ENCODE measurements around the gene ZER1. TPM values are rescaled to one million over a fixed set of nuclear protein-coding genes. Genes with fewer than 3 reads are reported as not detected.

Gene ZER1
- total RNA-seq, 1 experiment from 2014 or later, result 28.6 TPM

GRCh38 chr9:128805661-128806060, 33.9 kb upstream of the ZER1 start:
- DNase-seq, result no peak
- H3K36me3 ChIP-seq (ENCODE audit: control insufficient read depth, insufficient read depth, low read length), result no peaks in the 10 kb centered on the region; the same call in 1 of the 2 replicates

GRCh38 chr9:128802482-128802881, 30.8 kb upstream of the ZER1 start:
- peaks cover 27% of the 10 kb centered on the region for H3K36me3 Mint-ChIP-seq (ENCODE audit: insufficient read depth, unreplicated experiment)
- no peaks in the 10 kb centered on the region; the same call in 1 of the 2 replicates for H3K36me3 ChIP-seq (ENCODE audit: control insufficient read depth, insufficient read depth, low read length)
- CTCF ChIA-PET, result no interaction called here

More at GRCh38 chr9:128805661-128806060, 33.9 kb upstream of the ZER1 start:
- ChIA-PET CTCF (no interaction called here), POLR2A (no interaction called here)
- no peaks in the 10 kb centered on the region for H3K9me3 ChIP-seq
- H3K4me1 Mint-ChIP-seq (ENCODE audit: low read depth, unreplicated experiment), result no peaks in the 10 kb centered on the region
- no peak overlapping the region for H3K4me3 ChIP-seq (ENCODE audit: low read depth, low read length)
- no peaks in the 10 kb centered on the region for H3K27me3 Mint-ChIP-seq (ENCODE audit: insufficient read depth, unreplicated experiment)
- H3K27me3 ChIP-seq (replicated peaks; ENCODE audit: control insufficient read depth, insufficient read depth, low read length), result no peaks in the 10 kb centered on the region
- H3K4me3 Mint-ChIP-seq (ENCODE audit: unreplicated experiment), result no peak overlapping the region
- BruUV-seq (replicated peaks), result no TSS peak
- intact Hi-C loops (cut with micrococcal nuclease; ENCODE audit: unreplicated experiment), result no loop called here
- TF ChIP-seq CTCF (IDR thresholded peaks at IDR 0.05; ENCODE audit: insufficient read depth in 1 of 2, low read depth in 1 of 2, low read length in 1 of 2, severe bottlenecking in 1 of 2, unreplicated experiment in 1 of 2), result no peak
- no peaks in the 10 kb centered on the region for H3K4me1 ChIP-seq
- no peaks in the 10 kb centered on the region for H3K9me3 Mint-ChIP-seq (ENCODE audit: unreplicated experiment)
- H3K36me3 Mint-ChIP-seq (ENCODE audit: insufficient read depth, unreplicated experiment), result peaks cover 24% of the 10 kb centered on the region
- no peak overlapping the region for H3K27ac Mint-ChIP-seq (ENCODE audit: unreplicated experiment)

GRCh38 chr9:128800061-128800460, 28.3 kb upstream of the ZER1 start:
- Histone ChIP-seq H3K4me1 (no peaks in the 10 kb centered on the region), H3K27me3 (replicated peaks; ENCODE audit: control insufficient read depth, insufficient read depth, low read length) (no peaks in the 10 kb centered on the region), H3K9me3 (no peaks in the 10 kb centered on the region), H3K4me3 (ENCODE audit: low read depth, low read length) (no peak overlapping the region), H3K36me3 (ENCODE audit: control insufficient read depth, insufficient read depth, low read length) (no peaks in the 10 kb centered on the region)
- no peaks in the 10 kb centered on the region for H3K27me3 Mint-ChIP-seq (ENCODE audit: insufficient read depth, unreplicated experiment)
- no peak overlapping the region for H3K27ac Mint-ChIP-seq (ENCODE audit: unreplicated experiment)
- ChIA-PET POLR2A (no interaction called here), CTCF (no interaction called here)
- peaks cover 26% of the 10 kb centered on the region for H3K36me3 Mint-ChIP-seq (ENCODE audit: insufficient read depth, unreplicated experiment)
- TF ChIP-seq CTCF (IDR thresholded peaks at IDR 0.05; ENCODE audit: insufficient read depth in 1 of 2, low read depth in 1 of 2, low read length in 1 of 2, severe bottlenecking in 1 of 2, unreplicated experiment in 1 of 2), result no peak
- no TSS peak for BruUV-seq (replicated peaks)
- H3K4me1 Mint-ChIP-seq (ENCODE audit: low read depth, unreplicated experiment), result no peaks in the 10 kb centered on the region
- H3K4me3 Mint-ChIP-seq (ENCODE audit: unreplicated experiment), result no peak overlapping the region
- DNase-seq, result no peak
- intact Hi-C loops (cut with micrococcal nuclease; ENCODE audit: unreplicated experiment), result no loop called here
- H3K9me3 Mint-ChIP-seq (ENCODE audit: unreplicated experiment), result no peaks in the 10 kb centered on the region

More at GRCh38 chr9:128802482-128802881, 30.8 kb upstream of the ZER1 start:
- no TSS peak for BruUV-seq (replicated peaks)
- no peak for DNase-seq
- Mint-ChIP-seq H3K4me3 (ENCODE audit: unreplicated experiment) (no peak overlapping the region), H3K4me1 (ENCODE audit: low read depth, unreplicated experiment) (no peaks in the 10 kb centered on the region), H3K9me3 (ENCODE audit: unreplicated experiment) (no peaks in the 10 kb centered on the region), H3K27ac (ENCODE audit: unreplicated experiment) (no peak overlapping the region), H3K27me3 (ENCODE audit: insufficient read depth, unreplicated experiment) (no peaks in the 10 kb centered on the region)
- intact Hi-C loops (cut with micrococcal nuclease; ENCODE audit: unreplicated experiment), result no loop called here
- no peak for TF ChIP-seq CTCF (IDR thresholded peaks at IDR 0.05; ENCODE audit: insufficient read depth in 1 of 2, low read depth in 1 of 2, low read length in 1 of 2, severe bottlenecking in 1 of 2, unreplicated experiment in 1 of 2)
- POLR2A ChIA-PET, result no interaction called here
- Histone ChIP-seq H3K4me1 (no peaks in the 10 kb centered on the region), H3K9me3 (no peaks in the 10 kb centered on the region), H3K27me3 (replicated peaks; ENCODE audit: control insufficient read depth, insufficient read depth, low read length) (no peaks in the 10 kb centered on the region), H3K4me3 (ENCODE audit: low read depth, low read length) (no peak overlapping the region)
